H9 (cell line): ENCODE data around the gene EXOC3L1. TPM values are rescaled to one million over a fixed set of nuclear protein-coding genes. Genes with fewer than 3 reads are reported as not detected.

Source experiments
- DNase-seq: peaks from one replicate; pipeline ENCODE4 v3.0.0-alpha.2; 2017
- H2AFZ ChIP-seq: one replicate; pipeline ENCODE4 v1.6.1; 2013; ENCODE audit warnings: mild to moderate bottlenecking, low read length, control low read depth, moderate library complexity
- H2AK5ac ChIP-seq: 2 replicates; pipeline ENCODE4 v1.6.1; 2013; ENCODE audit warnings: low read length, control low read depth, mixed read lengths; ENCODE audit not compliant: insufficient read length
- H2BK120ac ChIP-seq: one replicate; pipeline ENCODE4 v1.6.1; 2013; ENCODE audit warnings: low read depth, mild to moderate bottlenecking, low read length, control low read depth, inconsistent platforms; ENCODE audit not compliant: poor library complexity, severe bottlenecking
- H2BK12ac ChIP-seq: 2 replicates; pipeline ENCODE4 v1.6.1; 2013; ENCODE audit warnings: low read length, control low read depth, mixed read lengths, low read depth; ENCODE audit not compliant: insufficient read length
- H2BK15ac ChIP-seq: 2 replicates; pipeline ENCODE4 v1.6.1; 2013; ENCODE audit warnings: low read depth, low read length, control low read depth
- H2BK20ac ChIP-seq: one replicate; pipeline ENCODE4 v1.6.1; 2013; ENCODE audit warnings: low read depth, mild to moderate bottlenecking, low read length, control low read depth, inconsistent platforms; ENCODE audit not compliant: poor library complexity, severe bottlenecking
- H2BK5ac ChIP-seq: 2 replicates; pipeline ENCODE4 v1.6.1; 2013; ENCODE audit warnings: low read length, control low read depth, mixed read lengths; ENCODE audit not compliant: insufficient read length
- H3K14ac ChIP-seq: 2 replicates; pipeline ENCODE4 v1.6.1; 2013; ENCODE audit warnings: low read length, control low read depth; ENCODE audit not compliant: insufficient read depth
- H3K18ac ChIP-seq: 2 replicates; pipeline ENCODE4 v1.6.1; 2013; ENCODE audit warnings: low read depth, mild to moderate bottlenecking, mixed read lengths, low read length, control low read depth; ENCODE audit not compliant: insufficient read length
- H3K23ac ChIP-seq: 2 replicates; pipeline ENCODE4 v1.6.1; 2013; ENCODE audit warnings: low read length, control low read depth, mixed read lengths, low read depth; ENCODE audit not compliant: insufficient read length
- H3K23me2 ChIP-seq: 2 replicates; pipeline ENCODE4 v1.6.1; 2013; ENCODE audit warnings: low read depth, mild to moderate bottlenecking, mixed read lengths, low read length, control low read depth; ENCODE audit not compliant: insufficient read length, poor library complexity, severe bottlenecking
- H3K27ac ChIP-seq: 2 replicates; pipeline ENCODE4 v1.5.1; 2013; ENCODE audit warnings: low read length, control low read depth, mixed read lengths, low read depth; ENCODE audit not compliant: insufficient read length
- H3K27me3 ChIP-seq: 2 replicates; pipeline ENCODE4 v1.6.1; 2013; ENCODE audit warnings: low read length, control low read depth, inconsistent platforms; ENCODE audit not compliant: insufficient read depth
- H3K4ac ChIP-seq: 2 replicates; pipeline ENCODE4 v1.6.1; 2013; ENCODE audit warnings: low read depth, mild to moderate bottlenecking, control low read depth, inconsistent platforms, low read length, moderate library complexity
- H3K4me1 ChIP-seq: 2 replicates; pipeline ENCODE4 v1.6.1; 2013; ENCODE audit warnings: low read length, control low read depth, inconsistent platforms; ENCODE audit not compliant: insufficient read depth
- H3K4me2 ChIP-seq: 2 replicates; pipeline ENCODE4 v1.6.1; 2013; ENCODE audit warnings: low read length, control low read depth, mixed read lengths; ENCODE audit not compliant: insufficient read length, insufficient read depth
- H3K56ac ChIP-seq: 2 replicates; pipeline ENCODE4 v1.6.1; 2013; ENCODE audit warnings: low read depth, mild to moderate bottlenecking, mixed read lengths, low read length, control low read depth; ENCODE audit not compliant: insufficient read length
- H3K79me1 ChIP-seq: 2 replicates; pipeline ENCODE4 v1.6.1; 2013; ENCODE audit warnings: low read depth, mild to moderate bottlenecking, moderate library complexity, low read length, control low read depth, inconsistent platforms; ENCODE audit not compliant: insufficient read depth, poor library complexity, severe bottlenecking
- H3K79me2 ChIP-seq: 2 replicates; pipeline ENCODE4 v1.6.1; 2013; ENCODE audit warnings: low read length, control low read depth, inconsistent platforms; ENCODE audit not compliant: insufficient read depth
- H3K9ac ChIP-seq: 2 replicates; pipeline ENCODE4 v1.6.1; 2013; ENCODE audit warnings: low read length, control low read depth, mixed read lengths; ENCODE audit not compliant: insufficient read length; ENCODE audit errors: extremely low read depth
- H3K9me3 ChIP-seq: one replicate; pipeline ENCODE4 v1.6.1; 2013; ENCODE audit warnings: low read depth, low read length, inconsistent platforms; ENCODE audit not compliant: control insufficient read depth
- H3T11ph ChIP-seq: one replicate; pipeline ENCODE4 v1.6.1; 2013; ENCODE audit warnings: mild to moderate bottlenecking, low read length, control low read depth, inconsistent platforms
- H4K20me1 ChIP-seq: one replicate; pipeline ENCODE4 v1.6.1; 2013; ENCODE audit not compliant: control insufficient read depth, insufficient read length, insufficient read depth
- H4K5ac ChIP-seq: 2 replicates; pipeline ENCODE4 v1.6.1; 2013; ENCODE audit warnings: low read depth, mild to moderate bottlenecking, mixed read lengths, low read length, control low read depth; ENCODE audit not compliant: insufficient read length
- H4K8ac ChIP-seq: replicated peaks from 2 replicates; pipeline ENCODE4 v1.6.1; 2013; ENCODE audit warnings: low read length, control low read depth, mixed read lengths, low read depth; ENCODE audit not compliant: insufficient read length
- H4K91ac ChIP-seq: 2 replicates; pipeline ENCODE4 v1.6.1; 2013; ENCODE audit warnings: low read depth, mild to moderate bottlenecking, moderate library complexity, mixed read lengths, low read length, control low read depth; ENCODE audit not compliant: insufficient read length
- H3K27ac Mint-ChIP-seq, 3 experiments: 2 replicates in 2 of 3; 3 replicates in 1 of 3; pipeline ENCODE4 v1.8.0; 2020 to 2021; ENCODE audit warnings: mixed read lengths in 3 of 3, mild to moderate bottlenecking in 1 of 3, moderate library complexity in 1 of 3
- H3K27me3 Mint-ChIP-seq: 2 replicates; pipeline ENCODE4 v1.8.0; 2021; ENCODE audit warnings: low read depth, mild to moderate bottlenecking, moderate library complexity, mixed read lengths
- H3K36me3 Mint-ChIP-seq, 3 experiments: 2 replicates in 2 of 3; 3 replicates in 1 of 3; pipeline ENCODE4 v1.8.0; 2020 to 2021; ENCODE audit warnings: low read depth in 3 of 3, mixed read lengths in 3 of 3; ENCODE audit not compliant: insufficient read depth in 1 of 3
- H3K4me1 Mint-ChIP-seq, 2 experiments: 2 replicates each; pipeline ENCODE4 v1.8.0; 2020; ENCODE audit warnings: mixed read lengths in 2 of 2
- H3K4me3 Mint-ChIP-seq, 2 experiments: 2 replicates in 1 of 2; 3 replicates in 1 of 2; pipeline ENCODE4 v1.8.0; 2020 to 2021; ENCODE audit warnings: mild to moderate bottlenecking in 2 of 2, mixed read lengths in 2 of 2, moderate library complexity in 1 of 2
- H3K9me3 Mint-ChIP-seq, 2 experiments: 2 replicates in 1 of 2; 3 replicates in 1 of 2; pipeline ENCODE4 v1.8.0; 2020; ENCODE audit warnings: mild to moderate bottlenecking in 2 of 2, mixed read lengths in 2 of 2, moderate library complexity in 1 of 2
- WGBS: extraction: QIAGEN DNeasy Blood & Tissue Kit; methylation state at CpG from one replicate; pipeline ENCODE4 v1.1.7; 2013; ENCODE audit warnings: missing lambda C conversion rate, low lambda C conversion rate, mixed read lengths; ENCODE audit not compliant: insufficient read length; ENCODE audit errors: extremely low coverage; 5-methylcytosine and 5-hydroxymethylcytosine counted together
- total RNA-seq: library from RNA; stranded (reverse); gene quantifications from 2 replicates; pipeline ENCODE4 v1.2.1, GENCODE V29; 2021
- TF ChIP-seq, protein P1 (sequence below): fragments of 200-600 bp; sonication (generic); conservative IDR thresholded peaks from 3 replicates; pipeline ENCODE4 v1.8.0; 2021; ENCODE audit warnings: antibody characterized with exemption, mild to moderate bottlenecking

The EXOC3L1 gene
- total RNA-seq, 1 experiment from 2014 or later: 3.3 TPM

DNA sequence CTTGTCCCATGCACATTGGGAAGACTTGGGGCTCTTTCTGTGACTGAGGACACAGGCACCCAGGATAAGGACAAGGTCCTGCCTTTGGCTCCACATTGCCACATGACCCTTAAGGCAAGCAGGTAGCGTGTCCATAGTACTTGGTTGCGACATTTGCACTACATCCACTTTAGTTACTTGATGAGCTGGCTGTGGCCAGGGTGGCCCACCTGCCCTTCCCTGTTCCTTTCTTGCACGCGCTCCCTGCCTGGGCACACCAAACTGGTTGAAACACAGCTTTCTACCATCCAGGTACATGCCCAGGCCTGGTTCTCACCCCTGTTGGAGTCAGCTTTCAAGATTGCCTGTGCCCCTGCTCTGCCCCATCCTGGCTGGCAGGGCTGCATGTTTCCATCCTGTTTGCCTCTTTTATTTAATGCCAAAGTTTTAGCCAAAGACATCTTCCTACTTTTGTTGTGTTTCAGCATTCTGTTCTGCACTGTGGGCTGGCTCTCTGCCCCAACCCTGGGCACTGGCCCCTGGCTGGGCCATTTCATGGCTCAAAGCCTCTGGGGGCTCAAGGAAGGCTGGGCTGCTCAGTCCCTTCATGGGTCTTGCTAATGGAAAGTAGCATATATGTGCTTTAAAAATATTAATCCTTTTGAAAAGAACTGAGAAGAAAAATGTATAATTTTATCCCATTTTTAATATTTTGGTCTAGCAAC, 42.3 kb downstream of the EXOC3L1 start:
- Histone ChIP-seq H3K56ac (no peak overlapping the region), H3K27ac (no peak overlapping the region), H2BK12ac (no peak overlapping the region), H3K4me1 (no peaks in the 10 kb centered on the region), H3K23me2 (peaks cover 5% of the 10 kb centered on the region), H2BK120ac (no peak overlapping the region), H3K23ac (no peak overlapping the region), H4K8ac (no peak overlapping the region), H2BK20ac (no peak overlapping the region), H3K27me3 (peaks cover 6% of the 10 kb centered on the region; the same call in 1 of the 2 replicates), H3K9me3 (no peaks in the 10 kb centered on the region), H2BK5ac (no peak overlapping the region), H3K79me1 (no peaks in the 10 kb centered on the region), H4K91ac (no peak overlapping the region), H4K20me1 (no peaks in the 10 kb centered on the region), H2AK5ac (no peak overlapping the region), H3K9ac (no peak overlapping the region), H3K18ac (no peak overlapping the region), H4K5ac (no peak overlapping the region), H3K79me2 (no peaks in the 10 kb centered on the region), H2AFZ (no peak overlapping the region), H3K4me2 (no peak overlapping the region), H3K4ac (no peak overlapping the region), H3K14ac (no peak overlapping the region), H3T11ph (no peak overlapping the region), H2BK15ac (no peak overlapping the region)
- no peak for DNase-seq
- WGBS: no CpG with 5 or more reads among the region's 4 CpGs
- Mint-ChIP-seq H3K27me3 (peaks cover 17% of the 10 kb centered on the region), H3K4me3 (no peak overlapping the region), H3K27ac (peak overlapping the region in 1 of 3 experiments; percentile 8; a peak in 1 of 7 replicates), H3K36me3 (peaks cover 13 to 59% (median 59%) of the 10 kb centered on the region in 3 experiments), H3K9me3 (peaks cover 0 to 3% of the 10 kb centered on the region in 2 experiments; a peak in 2 of 5 replicates), H3K4me1 (peaks cover 10 to 14% of the 10 kb centered on the region in 2 experiments)
- TF ChIP-seq, protein P1, sequence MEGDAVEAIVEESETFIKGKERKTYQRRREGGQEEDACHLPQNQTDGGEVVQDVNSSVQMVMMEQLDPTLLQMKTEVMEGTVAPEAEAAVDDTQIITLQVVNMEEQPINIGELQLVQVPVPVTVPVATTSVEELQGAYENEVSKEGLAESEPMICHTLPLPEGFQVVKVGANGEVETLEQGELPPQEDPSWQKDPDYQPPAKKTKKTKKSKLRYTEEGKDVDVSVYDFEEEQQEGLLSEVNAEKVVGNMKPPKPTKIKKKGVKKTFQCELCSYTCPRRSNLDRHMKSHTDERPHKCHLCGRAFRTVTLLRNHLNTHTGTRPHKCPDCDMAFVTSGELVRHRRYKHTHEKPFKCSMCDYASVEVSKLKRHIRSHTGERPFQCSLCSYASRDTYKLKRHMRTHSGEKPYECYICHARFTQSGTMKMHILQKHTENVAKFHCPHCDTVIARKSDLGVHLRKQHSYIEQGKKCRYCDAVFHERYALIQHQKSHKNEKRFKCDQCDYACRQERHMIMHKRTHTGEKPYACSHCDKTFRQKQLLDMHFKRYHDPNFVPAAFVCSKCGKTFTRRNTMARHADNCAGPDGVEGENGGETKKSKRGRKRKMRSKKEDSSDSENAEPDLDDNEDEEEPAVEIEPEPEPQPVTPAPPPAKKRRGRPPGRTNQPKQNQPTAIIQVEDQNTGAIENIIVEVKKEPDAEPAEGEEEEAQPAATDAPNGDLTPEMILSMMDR: no peak
